K562 (cell line): ENCODE results near the gene TTC16. TPM values are rescaled to one million over a fixed set of nuclear protein-coding genes. Genes with fewer than 3 reads are reported as not detected.

ENCODE experiments used
- CCNT2 ChIP-seq: IDR thresholded peaks from 2 replicates; pipeline ENCODE4 v1.6.1; 2011; ENCODE audit warnings: borderline replicate concordance, low read depth, mild to moderate bottlenecking, moderate library complexity, mixed read lengths, low read length; ENCODE audit not compliant: insufficient read length; ENCODE audit errors: extremely low read depth
- ELF1 ChIP-seq: fragments of 200-800 bp; sonication (Bioruptor generic); IDR thresholded peaks from 2 replicates; pipeline ENCODE4 v1.6.1; 2016; ENCODE audit warnings: missing genetic modification characterization, missing compliant biosample characterization
- FOXM1 ChIP-seq, 2 experiments: fragments of 450-650 bp in 1 of 2; sonication (generic) in 1 of 2; formaldehyde crosslinking in 1 of 2; IDR thresholded peaks; 2 replicates each; pipeline versions ENCODE4 v1.6.1 to v1.9.0; 2017 to 2022; ENCODE audit warnings: low read depth in 2 of 2, mild to moderate bottlenecking in 2 of 2, missing genetic modification reagents in 1 of 2, moderate library complexity in 1 of 2
- HDAC2 ChIP-seq: fragments of 450-650 bp; IDR thresholded peaks from 2 replicates; pipeline ENCODE4 v1.6.1; 2016; ENCODE audit warnings: mild to moderate bottlenecking
- HLTF ChIP-seq: fragments of 450-650 bp; IDR thresholded peaks from 2 replicates; pipeline ENCODE4 v1.6.1; 2016
- HSF4 ChIP-seq: fragments of 250-450 bp; sonication (Bioruptor Pico); IDR thresholded peaks from 2 replicates; pipeline ENCODE4 v2.1.2; 2022; ENCODE audit warnings: mild to moderate bottlenecking, moderate library complexity, borderline replicate concordance
- KLF1 ChIP-seq: fragments of 450-650 bp; IDR thresholded peaks from 2 replicates; pipeline ENCODE4 v1.6.1; 2016; ENCODE audit warnings: missing genetic modification characterization, missing compliant biosample characterization
- KLF16 ChIP-seq: IDR thresholded peaks from 2 replicates; pipeline ENCODE4 v1.6.1; 2016; ENCODE audit warnings: antibody characterized with exemption
- NFXL1 ChIP-seq: fragments of 450-650 bp; formaldehyde crosslinking; IDR thresholded peaks from 2 replicates; pipeline ENCODE4 v1.4.0; 2021; ENCODE audit warnings: mild to moderate bottlenecking
- NR2F6 ChIP-seq: fragments of 450-650 bp; formaldehyde crosslinking; IDR thresholded peaks from 2 replicates; pipeline ENCODE4 v1.4.0; 2020; ENCODE audit warnings: mild to moderate bottlenecking
- STAT5A ChIP-seq: IDR thresholded peaks from 2 replicates; pipeline ENCODE4 v1.6.1; 2012; ENCODE audit warnings: low read length, inconsistent platforms, borderline replicate concordance
- TAL1 ChIP-seq: fragments of 450-650 bp; IDR thresholded peaks from 2 replicates; pipeline ENCODE4 v1.6.1; 2016; ENCODE audit warnings: mild to moderate bottlenecking
- THRAP3 ChIP-seq: fragments of 450-650 bp; IDR thresholded peaks from 2 replicates; pipeline ENCODE4 v1.6.1; 2016; ENCODE audit warnings: mild to moderate bottlenecking, inconsistent platforms, borderline replicate concordance
- U2AF2 ChIP-seq: fragments of 200-400 bp; formaldehyde crosslinking; optimal IDR thresholded peaks from 2 replicates; pipeline ENCODE3; 2017; ENCODE audit warnings: low read depth, mild to moderate bottlenecking, low read length
- WHSC1 ChIP-seq: IDR thresholded peaks from one replicate; pipeline ENCODE4 v1.6.1; 2012; ENCODE audit warnings: low read length, control low read depth, inconsistent platforms
- ZKSCAN3 ChIP-seq: fragments of 250-450 bp; sonication (Bioruptor Pico); IDR thresholded peaks from 2 replicates; pipeline ENCODE4 v1.4.0; 2020
- ZNF57 ChIP-seq: fragments of 450-650 bp; formaldehyde crosslinking; IDR thresholded peaks from 2 replicates; pipeline ENCODE4 v1.4.0; 2020; ENCODE audit warnings: mild to moderate bottlenecking, moderate library complexity
- ZNF699 ChIP-seq: fragments of 250-450 bp; sonication (Bioruptor Pico); IDR thresholded peaks from 2 replicates; pipeline ENCODE4 v1.8.0; 2021; ENCODE audit warnings: mild to moderate bottlenecking, moderate library complexity; ENCODE audit not compliant: insufficient replicate concordance
- ZNF778 ChIP-seq: fragments of 450-650 bp; formaldehyde crosslinking; IDR thresholded peaks from 2 replicates; pipeline ENCODE4 v1.4.0; 2020; ENCODE audit warnings: mild to moderate bottlenecking, moderate library complexity
- ZNF830 ChIP-seq: fragments of 250-450 bp; sonication (Bioruptor Pico); IDR thresholded peaks from 2 replicates; pipeline ENCODE4 v1.5.0; 2021; ENCODE audit warnings: mild to moderate bottlenecking
- polyA plus RNA-seq, 8 experiments: library from polyadenylated mRNA; depleted of rRNA in 4 of 8; stranded (reverse) in 5 of 8; unstranded in 3 of 8; fragments of >200 nt; fragmentation: Nextera tagmentation in 2 of 8; fragmentation: Illumina TruSeq in 1 of 8; extraction: Ambion mirVana in 2 of 8; extraction: Trizol in 1 of 8; gene quantifications; 2 replicates each; pipeline versions ENCODE4 v1.2.1 to v1.2.3, GENCODE V29; 2011 to 2014; ENCODE audit warnings: inconsistent platforms in 1 of 8, missing spikeins in 1 of 8
- total RNA-seq, 7 experiments: library from RNA; depleted of rRNA in 6 of 7; stranded (reverse); fragments of >200 nt in 6 of 7; fragmentation: Illumina TruSeq in 2 of 7; extraction: Trizol in 2 of 7; gene quantifications; 2 replicates each; pipeline versions ENCODE4 v1.2.1 to v1.2.3, GENCODE V29; 2011 to 2021; ENCODE audit warnings: low replicate concordance in 1 of 7
- TF ChIP-seq, protein P1 (sequence below): sonication (generic); formaldehyde crosslinking; IDR thresholded peaks from 2 replicates; pipeline ENCODE4 v1.5.0; 2020; ENCODE audit warnings: missing genetic modification reagents
- TF ChIP-seq, protein P2 (sequence below): IDR thresholded peaks from 2 replicates; pipeline ENCODE4 v1.6.1; 2014; ENCODE audit warnings: antibody characterized with exemption
- TF ChIP-seq, protein P3 (sequence below): fragments of 450-650 bp; IDR thresholded peaks from 2 replicates; pipeline ENCODE4 v1.6.1; 2018; ENCODE audit warnings: mild to moderate bottlenecking, low read depth; ENCODE audit not compliant: partially characterized antibody
- TF ChIP-seq, protein P4 (sequence below): fragments of 450-650 bp; conservative IDR thresholded peaks from 2 replicates; pipeline ENCODE4 v1.6.1; 2016; ENCODE audit warnings: missing genetic modification characterization, low read depth, mild to moderate bottlenecking, control low read depth, missing compliant biosample characterization

TTC16 gene
- total and polyA plus RNA-seq, 9 of the 15 experiments (the other 6 are each of a cell fraction or from before 2014, with no cell fraction given), result 0.11 TPM; not detected in 8

DNA sequence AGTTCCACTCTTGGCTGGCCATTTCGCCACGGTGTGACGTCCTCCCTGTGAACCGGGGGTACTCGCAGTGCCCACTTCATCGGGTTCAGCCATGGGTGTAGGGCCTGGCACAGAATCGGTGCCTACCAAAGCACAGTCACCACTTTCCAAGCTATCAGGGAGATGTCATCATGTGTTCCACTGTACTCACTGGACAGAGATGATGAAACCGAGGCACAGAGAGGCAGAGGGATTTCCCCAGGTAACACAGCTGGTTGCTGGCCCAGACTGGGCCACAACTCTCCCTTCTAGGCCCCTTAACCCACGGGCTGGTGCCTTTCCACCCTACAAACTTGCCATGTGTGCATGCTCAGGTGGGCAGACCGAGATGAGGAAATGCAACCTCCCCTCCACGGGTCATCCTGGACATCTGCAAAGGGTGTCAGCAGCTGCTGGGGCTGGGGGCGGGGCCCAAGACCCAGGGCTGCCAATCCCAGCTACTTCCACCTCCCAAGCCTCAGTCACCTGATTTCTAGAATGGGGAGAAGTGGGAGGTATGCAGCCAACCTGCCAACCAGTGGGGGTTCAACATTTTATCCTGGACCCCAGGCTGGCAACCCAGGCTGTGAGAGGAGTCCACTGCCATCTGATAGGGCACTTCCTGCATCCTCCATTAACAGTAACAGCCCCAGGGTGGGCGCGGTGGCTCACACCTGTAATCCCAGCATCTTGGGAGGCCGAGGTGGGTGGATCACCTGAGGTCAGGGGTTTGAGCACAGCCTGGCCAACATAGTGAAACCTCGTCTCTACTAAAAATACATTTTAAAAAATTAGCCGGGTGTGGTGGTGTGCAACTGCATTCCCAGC, 63.5 kb downstream of the TTC16 start (continued):
- TF ChIP-seq, protein P1, sequence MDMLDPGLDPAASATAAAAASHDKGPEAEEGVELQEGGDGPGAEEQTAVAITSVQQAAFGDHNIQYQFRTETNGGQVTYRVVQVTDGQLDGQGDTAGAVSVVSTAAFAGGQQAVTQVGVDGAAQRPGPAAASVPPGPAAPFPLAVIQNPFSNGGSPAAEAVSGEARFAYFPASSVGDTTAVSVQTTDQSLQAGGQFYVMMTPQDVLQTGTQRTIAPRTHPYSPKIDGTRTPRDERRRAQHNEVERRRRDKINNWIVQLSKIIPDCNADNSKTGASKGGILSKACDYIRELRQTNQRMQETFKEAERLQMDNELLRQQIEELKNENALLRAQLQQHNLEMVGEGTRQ (CRISPR knock-in tag), result no peak
- TF ChIP-seq ZNF699 (no peak), U2AF2 (no peak), NR2F6 (CRISPR knock-in tag) (no peak), HDAC2 (peak; percentile 85), ZKSCAN3 (no peak), HSF4 (CRISPR knock-in tag) (no peak), WHSC1 (no peak), FOXM1 (IDR thresholded peaks at IDR 0.05; ENCODE audit: low read depth) (no peak), FOXM1 (CRISPR knock-in tag; IDR thresholded peaks at IDR 0.05; ENCODE audit: low read depth) (no peak), ZNF57 (CRISPR knock-in tag) (no peak), NFXL1 (CRISPR knock-in tag) (no peak), ELF1 (tag) (no peak), KLF16 (no peak), THRAP3 (no peak), ZNF778 (CRISPR knock-in tag) (no peak), TAL1 (no peak), STAT5A (no peak), KLF1 (no peak), CCNT2 (no peak), HLTF (no peak), ZNF830 (CRISPR knock-in tag) (no peak)
- TF ChIP-seq, protein P2, sequence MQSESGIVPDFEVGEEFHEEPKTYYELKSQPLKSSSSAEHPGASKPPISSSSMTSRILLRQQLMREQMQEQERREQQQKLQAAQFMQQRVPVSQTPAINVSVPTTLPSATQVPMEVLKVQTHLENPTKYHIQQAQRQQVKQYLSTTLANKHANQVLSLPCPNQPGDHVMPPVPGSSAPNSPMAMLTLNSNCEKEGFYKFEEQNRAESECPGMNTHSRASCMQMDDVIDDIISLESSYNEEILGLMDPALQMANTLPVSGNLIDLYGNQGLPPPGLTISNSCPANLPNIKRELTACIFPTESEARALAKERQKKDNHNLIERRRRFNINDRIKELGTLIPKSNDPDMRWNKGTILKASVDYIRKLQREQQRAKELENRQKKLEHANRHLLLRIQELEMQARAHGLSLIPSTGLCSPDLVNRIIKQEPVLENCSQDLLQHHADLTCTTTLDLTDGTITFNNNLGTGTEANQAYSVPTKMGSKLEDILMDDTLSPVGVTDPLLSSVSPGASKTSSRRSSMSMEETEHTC, result no peak
- TF ChIP-seq, protein P3, sequence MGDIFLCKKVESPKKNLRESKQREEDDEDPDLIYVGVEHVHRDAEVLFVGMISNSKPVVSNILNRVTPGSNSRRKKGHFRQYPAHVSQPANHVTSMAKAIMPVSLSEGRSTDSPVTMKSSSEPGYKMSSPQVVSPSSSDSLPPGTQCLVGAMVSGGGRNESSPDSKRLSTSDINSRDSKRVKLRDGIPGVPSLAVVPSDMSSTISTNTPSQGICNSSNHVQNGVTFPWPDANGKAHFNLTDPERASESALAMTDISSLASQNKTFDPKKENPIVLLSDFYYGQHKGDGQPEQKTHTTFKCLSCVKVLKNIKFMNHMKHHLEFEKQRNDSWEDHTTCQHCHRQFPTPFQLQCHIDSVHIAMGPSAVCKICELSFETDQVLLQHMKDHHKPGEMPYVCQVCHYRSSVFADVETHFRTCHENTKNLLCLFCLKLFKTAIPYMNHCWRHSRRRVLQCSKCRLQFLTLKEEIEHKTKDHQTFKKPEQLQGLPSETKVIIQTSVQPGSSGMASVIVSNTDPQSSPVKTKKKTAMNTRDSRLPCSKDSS, result no peak
- TF ChIP-seq, protein P4, sequence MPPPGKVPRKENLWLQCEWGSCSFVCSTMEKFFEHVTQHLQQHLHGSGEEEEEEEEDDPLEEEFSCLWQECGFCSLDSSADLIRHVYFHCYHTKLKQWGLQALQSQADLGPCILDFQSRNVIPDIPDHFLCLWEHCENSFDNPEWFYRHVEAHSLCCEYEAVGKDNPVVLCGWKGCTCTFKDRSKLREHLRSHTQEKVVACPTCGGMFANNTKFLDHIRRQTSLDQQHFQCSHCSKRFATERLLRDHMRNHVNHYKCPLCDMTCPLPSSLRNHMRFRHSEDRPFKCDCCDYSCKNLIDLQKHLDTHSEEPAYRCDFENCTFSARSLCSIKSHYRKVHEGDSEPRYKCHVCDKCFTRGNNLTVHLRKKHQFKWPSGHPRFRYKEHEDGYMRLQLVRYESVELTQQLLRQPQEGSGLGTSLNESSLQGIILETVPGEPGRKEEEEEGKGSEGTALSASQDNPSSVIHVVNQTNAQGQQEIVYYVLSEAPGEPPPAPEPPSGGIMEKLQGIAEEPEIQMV (tag), result no peak
